Adipose tissue (tissue), 3 donors: ENCODE results near the gene ZNF33B. TPM values are rescaled to one million over a fixed set of nuclear protein-coding genes. Genes with fewer than 3 reads are reported as not detected.
"Not testable (repeated sequence)": the region's sequence is repeated elsewhere in the genome, so short reads cannot be mapped to it uniquely, and the experiment has no call there.

Experiments used
- H3K27ac ChIP-seq: one replicate; pipeline ENCODE4 v1.5.1; 2013; ENCODE audit warnings: low read depth, low read length
- WGBS, 3 donors: extraction: QIAGEN DNeasy Blood & Tissue Kit; methylation state at CpG; one replicate each; pipeline ENCODE4 v1.1.7; 2013; 5-methylcytosine and 5-hydroxymethylcytosine counted together
- polyA plus RNA-seq, 3 donors: library from polyadenylated mRNA; stranded (reverse); fragments of 200-250 nt; gene quantifications; one replicate each; pipeline ENCODE4 v1.2.3, GENCODE V29; 2013
- donor health status: healthy with polysubstance abuse.
- donor health status: Bipolar disorder and iron deficiency.
- donor health status: healthy.

The ZNF33B gene
- polyA plus RNA-seq, 3 donors = 3.8 to 45.8 (median 8.3) TPM

DNA sequence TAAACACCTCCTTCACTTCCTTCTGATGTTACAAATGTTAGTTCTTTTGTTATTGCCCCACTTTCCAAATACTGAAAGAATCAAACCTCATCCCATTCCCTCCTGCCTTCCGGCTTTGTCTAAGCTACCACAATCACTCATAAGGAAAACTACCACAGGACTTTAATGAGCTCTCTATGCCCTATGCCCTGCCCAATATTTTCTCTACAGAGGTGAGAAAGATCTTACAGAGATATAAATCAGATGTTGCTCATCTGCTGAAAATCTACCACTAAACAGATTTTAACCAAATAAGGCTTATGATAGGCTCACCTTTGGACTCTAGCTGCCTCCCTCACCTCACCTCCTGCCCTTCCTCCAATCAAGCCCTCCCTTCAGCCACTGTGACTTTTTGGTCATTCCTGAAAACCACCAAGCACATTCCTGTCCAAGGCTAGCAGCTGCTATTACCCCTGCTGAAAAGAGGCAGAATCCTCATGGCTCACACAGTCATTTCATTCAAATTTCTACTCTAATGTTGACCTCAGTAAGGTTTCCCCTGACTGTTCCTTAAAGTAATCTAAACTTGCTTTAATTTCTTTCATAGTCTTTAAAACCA is 7.7 kb downstream of the ZNF33B start:
- WGBS, 3 donors = 50 to 90% (median 70%) methylated on average over 1 of the region's 1 CpG
- H3K27ac ChIP-seq = no peak overlapping the region

DNA sequence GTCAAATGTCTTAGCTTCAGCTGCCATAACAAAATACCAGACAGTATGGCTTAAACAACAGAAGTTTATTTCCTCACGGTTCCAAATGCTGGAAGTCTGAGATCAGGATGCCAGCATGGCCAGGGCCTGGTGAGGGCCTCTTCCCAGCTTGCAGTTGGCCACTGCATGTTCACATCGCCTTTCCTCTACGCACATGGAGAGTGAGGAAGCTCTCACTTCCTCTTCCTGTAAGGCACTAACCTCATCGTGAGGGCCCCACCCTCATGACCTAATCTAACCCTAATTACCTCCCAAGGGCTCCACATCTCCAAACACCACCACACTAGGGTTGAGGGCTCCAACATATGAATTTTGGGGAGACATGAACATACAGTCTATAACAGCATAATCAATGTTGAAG is 14.4 kb downstream of the ZNF33B start:
- 60 to 88% (median 63%) methylated on average over 4 of the region's 4 CpGs for WGBS, 3 donors
- H3K27ac ChIP-seq = no peak overlapping the region

DNA sequence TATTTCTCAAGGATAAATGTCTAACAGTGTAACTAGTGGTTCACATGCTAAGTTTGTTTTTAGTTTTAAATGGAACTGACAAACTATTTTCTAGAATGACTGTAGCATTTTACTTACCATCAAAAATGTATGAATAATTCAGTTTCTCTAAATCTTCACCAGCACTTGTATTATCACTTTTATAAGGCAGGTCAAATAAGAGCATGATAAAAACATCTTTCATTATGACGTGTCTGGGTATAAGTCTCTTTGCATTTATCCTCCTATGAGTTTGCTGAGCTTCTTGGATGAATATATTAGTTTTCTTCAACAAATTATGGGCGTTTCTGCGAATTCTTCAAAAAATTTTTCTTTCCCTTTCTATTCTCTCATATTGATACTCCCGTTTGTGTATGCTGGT is 19.9 kb downstream of the ZNF33B start:
- WGBS, 3 donors = 96% methylated on average over 4 of the region's 4 CpGs
- no peak overlapping the region for H3K27ac ChIP-seq

DNA sequence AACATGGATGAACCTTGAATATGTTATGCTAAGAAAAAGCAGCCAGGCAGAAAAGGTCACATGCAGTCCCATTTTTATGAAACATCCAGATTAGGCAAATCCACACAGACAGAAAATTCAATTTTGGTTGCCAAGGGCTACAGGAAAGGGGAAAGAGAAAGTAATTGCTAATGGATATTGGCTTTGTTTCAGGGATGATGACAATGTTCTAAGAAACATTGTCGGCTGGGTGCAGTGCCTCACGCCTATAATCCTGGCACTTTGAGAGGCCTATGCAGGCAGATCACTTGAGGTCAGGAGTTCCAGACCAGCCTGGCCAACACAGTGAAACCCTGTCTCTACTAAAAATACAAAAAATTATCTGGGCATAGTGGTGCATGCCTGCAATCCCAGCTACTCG is 23.0 kb downstream of the ZNF33B start:
- H3K27ac ChIP-seq = no peak overlapping the region
- WGBS, 3 donors = 51 to 84% (median 66%) methylated on average over 3 of the region's 3 CpGs

DNA sequence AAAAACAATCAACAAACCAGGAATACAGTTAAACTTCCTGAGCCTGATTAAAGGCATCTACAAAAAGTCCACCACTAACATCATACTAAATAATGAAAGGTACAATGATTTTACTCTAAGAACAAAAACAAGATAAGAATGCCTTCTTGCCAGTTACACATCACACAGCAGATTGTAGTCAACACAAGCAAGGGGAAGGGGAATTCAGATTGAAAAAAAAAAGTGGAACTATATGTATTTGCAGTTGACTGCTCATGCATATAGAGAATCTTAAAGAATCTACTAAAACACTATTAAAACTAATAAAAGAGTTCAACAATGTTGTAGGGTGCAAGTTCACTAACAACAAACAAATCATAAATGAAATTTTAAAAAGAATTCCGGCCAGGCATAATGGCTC is 28.5 kb downstream of the ZNF33B start:
- WGBS, 3 donors = 94 to 100% (median 94%) methylated on average over 1 of the region's 1 CpG
- no peak overlapping the region for H3K27ac ChIP-seq

DNA sequence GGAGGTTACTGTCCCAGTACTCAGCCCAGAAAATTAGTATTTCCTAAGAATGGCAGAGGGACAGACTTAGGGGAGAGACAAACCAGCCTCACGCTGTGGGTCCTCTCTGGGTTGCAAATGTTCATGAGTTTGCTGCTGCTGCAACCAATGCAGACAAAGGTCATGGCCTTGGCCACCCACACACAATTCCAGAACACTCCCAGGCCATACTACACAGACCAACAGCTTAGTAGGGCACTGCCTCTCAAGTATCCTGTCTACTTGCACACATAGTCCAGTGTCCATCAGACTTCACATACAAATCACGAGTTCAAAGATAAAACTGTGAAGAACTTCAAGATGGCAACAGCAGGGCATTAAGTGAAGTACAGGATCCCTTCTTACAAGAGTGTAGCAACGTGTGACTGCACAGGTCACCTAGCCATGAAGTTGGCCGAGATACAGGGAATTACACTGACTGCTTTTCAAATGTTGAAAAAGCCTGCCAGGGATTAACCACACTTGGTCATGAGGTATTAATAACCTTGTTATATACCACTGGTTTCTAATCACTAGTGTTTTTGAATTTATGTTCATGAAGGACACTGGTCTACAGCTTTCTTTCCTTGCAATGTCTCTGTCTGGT is 40.0 kb downstream of the ZNF33B start:
- WGBS, 3 donors = 93 to 97% (median 96%) methylated on average over 4 of the region's 4 CpGs
- no peak overlapping the region for H3K27ac ChIP-seq

DNA sequence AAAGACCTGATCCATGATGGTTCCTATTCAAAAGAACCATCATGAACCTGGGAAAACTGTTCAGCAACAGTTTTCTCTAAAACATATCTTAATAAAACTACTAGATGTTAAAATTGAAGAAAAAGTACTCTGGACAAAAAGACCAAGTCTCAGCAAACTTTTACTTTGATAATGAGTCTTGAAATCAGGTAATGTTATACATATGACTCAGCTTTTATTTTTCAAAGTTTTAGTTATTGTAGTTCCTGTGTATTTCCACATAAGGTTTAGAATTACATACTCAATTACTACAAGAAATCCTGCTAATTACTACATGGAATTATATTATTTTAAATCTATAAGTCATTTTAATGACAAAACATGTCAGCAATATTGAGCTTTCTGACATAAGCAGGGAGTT is 42.2 kb downstream of the ZNF33B start:
- no peak overlapping the region for H3K27ac ChIP-seq

DNA sequence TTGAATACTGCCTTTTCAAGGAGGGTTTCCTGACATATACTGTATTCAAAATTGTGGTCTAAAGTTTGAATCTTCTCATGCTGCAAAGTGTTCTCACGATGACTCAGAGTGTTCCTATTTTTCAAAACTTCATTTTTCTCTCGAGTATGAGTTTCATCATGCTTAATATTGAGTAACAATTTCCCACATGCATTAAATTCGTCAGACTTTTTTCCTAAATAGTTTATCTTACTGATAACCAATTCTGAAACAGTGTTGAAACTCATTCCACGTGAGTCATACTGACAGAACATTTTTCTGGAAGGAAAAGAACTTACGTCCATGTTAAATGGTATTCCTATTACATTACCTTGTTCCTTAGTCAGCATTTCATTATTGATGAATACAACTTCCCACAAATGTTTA is 44.1 kb downstream of the ZNF33B start:
- no peak overlapping the region for H3K27ac ChIP-seq
- WGBS, 3 donors = 48 to 77% (median 54%) methylated on average over 5 of the region's 5 CpGs

DNA sequence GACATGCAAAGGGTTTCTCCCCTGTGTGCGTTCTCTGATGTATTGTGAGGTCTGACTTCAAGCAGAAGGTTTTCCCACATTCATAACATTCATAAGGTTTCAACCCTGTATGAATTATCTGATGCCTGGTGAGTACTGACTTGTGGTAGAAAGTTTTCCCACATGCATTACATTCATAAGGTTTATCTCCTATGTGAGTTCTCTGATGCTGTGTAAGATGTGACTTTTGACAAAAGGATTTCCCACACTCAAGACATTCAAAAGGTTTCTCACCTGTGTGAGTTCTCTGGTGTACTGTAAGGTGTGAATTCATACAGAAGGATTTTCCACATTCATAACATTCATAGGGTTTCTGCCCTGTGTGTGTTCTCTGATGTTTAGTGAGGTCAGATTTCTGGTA is 45.1 kb downstream of the ZNF33B start:
- no peak overlapping the region for H3K27ac ChIP-seq
- 96 to 99% (median 97%) methylated on average over 1 of the region's 1 CpG for WGBS, 3 donors

DNA sequence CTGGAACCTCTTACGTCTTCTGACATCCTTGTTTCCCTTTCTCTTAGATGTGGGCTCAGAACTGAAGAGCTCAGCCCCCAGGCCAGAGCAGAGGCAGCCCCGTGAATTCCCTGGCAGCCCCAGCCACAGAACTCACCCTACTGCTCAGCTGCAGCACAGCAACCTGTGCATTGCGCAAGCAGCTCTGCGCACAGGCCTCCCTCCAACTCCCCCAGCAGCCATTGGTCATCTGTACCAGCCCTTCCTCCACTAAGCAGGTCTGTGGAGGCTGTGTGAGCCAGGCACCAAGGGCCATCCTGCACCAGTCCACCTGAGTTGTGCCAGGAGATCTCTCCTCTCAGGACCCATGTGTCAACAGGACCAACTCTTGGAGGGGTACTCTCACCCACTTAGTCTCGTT is 54.5 kb downstream of the ZNF33B start:
- 89 to 97% (median 97%) methylated on average over 5 of the region's 5 CpGs for WGBS, 3 donors
- no peak overlapping the region for H3K27ac ChIP-seq

DNA sequence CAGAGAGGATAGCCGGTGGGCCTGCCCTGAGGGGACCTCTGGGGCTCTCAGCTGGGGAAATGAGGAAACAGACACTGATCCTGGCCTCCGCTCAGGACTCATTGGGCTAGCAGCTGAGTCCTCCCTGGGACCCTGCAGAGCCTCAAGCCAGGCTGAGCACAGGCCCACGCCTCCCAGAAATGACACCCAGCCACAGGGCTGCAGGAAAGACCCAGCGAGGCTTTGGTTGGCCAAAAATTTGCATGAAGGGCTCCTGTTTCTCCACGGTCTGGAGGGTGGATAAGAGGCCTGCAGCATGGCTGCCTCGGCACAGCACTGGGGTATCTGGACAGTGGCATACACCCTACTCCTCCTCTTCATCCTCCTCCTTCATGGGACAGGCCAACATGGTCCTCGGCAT is 60.4 kb downstream of the ZNF33B start:
- H3K27ac ChIP-seq = no peak overlapping the region
- 63 to 73% (median 70%) methylated on average over 6 to 7 of the region's 7 CpGs for WGBS, 3 donors

DNA sequence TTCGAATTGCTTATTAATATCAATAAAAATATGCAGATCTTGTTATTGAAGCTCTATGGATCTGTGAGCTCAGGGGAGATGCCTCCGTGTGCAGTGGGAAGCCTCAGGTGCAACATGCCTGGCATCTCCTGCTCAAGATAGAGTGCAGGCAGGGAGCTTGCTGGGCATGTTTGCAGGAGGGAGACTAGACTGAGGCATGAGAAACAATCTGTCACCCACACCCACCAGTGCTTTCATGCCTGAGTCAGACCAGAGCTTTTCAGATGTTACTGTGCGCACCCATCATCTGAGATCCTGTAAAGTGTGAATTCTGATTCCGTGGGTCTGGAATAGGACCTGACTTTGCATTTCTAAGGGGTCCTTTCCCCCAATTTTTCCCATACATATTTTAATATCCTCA is 62.0 kb downstream of the ZNF33B start:
- 82 to 92% (median 91%) methylated on average over 4 of the region's 4 CpGs for WGBS, 3 donors
- no peak overlapping the region for H3K27ac ChIP-seq

DNA sequence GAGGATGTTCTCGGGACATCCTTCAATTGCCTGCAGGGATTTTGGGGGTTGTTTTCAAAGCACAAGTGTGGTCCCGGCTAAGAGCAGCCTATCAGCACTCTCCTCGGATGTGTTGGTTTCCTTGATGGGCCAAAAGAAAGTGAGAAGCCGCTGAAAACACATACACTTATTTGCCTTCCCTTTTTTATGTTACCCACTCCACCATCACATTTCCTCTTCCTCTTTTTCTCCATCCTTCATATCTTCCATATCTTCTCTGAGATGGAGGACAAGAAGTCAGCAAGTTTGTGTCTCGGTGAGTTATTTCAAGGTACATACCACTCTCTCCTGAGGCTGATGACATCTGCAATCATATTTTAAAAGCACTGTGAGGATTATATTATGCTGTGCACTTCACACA is 64.0 kb downstream of the ZNF33B start:
- WGBS, 3 donors = 60 to 87% (median 64%) methylated on average over 5 of the region's 5 CpGs

DNA sequence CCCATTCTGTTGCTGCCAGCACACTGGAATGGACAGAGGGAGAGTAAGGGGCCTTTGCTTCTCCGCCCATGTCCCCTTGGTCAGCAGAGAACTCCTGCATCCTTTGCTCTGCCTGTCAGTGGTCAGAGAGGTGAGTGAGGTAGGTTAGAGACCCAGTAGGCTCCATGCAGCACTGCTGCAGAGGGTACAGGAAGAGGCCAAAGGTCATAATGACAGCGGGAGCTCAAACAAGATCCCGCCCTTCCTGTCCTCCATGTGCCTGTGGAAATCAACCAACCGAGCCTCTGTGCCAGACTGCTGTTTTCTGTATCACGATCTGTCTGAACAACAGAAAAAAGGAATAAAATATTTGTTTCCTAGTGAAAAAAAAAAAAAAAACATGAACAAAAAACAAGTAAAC is 81.4 kb downstream of the ZNF33B start:
- 61 to 74% (median 61%) methylated on average over 5 of the region's 5 CpGs for WGBS, 3 donors
- H3K27ac ChIP-seq = no peak overlapping the region

More for the DNA sequence above, 64.0 kb downstream of the ZNF33B start:
- H3K27ac ChIP-seq = no peak overlapping the region

DNA sequence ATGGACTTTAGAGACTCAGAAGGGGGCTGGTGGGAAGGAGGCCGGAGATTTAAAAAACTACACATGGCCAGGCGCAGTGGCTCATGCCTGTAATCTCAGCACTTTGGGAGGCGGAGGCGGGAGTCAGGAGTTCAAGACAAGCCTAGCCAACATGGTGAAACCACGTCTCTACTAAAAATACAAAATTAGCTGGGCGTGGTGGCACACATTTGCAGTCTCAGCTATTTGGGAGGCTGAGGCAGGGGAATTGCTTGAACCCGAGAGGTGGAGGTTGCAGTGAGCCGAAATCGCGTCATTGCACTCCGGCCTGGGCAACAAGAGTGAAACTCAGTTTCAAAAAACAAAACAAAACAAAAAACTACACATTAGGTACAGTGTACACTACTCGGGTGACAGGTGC is 84.8 kb downstream of the ZNF33B start:
- H3K27ac ChIP-seq = not testable (repeated sequence)
- WGBS, 3 donors = 90 to 93% (median 92%) methylated on average over 12 of the region's 12 CpGs

DNA sequence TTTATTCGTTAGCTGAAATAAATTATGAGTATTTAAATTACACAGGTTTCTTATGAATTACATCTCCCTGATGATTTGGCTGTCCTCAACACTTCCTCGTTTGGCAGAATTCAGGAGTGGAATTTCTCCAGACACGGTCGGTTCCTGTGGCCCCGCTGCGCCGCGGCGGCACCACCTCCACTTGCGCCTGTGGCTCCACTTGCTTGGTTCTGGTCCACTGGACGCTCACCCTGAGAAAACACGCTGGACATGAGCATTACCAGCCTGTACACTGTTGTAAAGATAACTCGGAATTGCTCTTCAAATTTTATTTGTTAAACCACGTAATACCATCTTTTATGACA is 85.3 kb downstream of the ZNF33B start:
- 3 to 8% (median 5%) methylated on average over 14 of the region's 14 CpGs for WGBS, 3 donors
- no peak overlapping the region for H3K27ac ChIP-seq

DNA sequence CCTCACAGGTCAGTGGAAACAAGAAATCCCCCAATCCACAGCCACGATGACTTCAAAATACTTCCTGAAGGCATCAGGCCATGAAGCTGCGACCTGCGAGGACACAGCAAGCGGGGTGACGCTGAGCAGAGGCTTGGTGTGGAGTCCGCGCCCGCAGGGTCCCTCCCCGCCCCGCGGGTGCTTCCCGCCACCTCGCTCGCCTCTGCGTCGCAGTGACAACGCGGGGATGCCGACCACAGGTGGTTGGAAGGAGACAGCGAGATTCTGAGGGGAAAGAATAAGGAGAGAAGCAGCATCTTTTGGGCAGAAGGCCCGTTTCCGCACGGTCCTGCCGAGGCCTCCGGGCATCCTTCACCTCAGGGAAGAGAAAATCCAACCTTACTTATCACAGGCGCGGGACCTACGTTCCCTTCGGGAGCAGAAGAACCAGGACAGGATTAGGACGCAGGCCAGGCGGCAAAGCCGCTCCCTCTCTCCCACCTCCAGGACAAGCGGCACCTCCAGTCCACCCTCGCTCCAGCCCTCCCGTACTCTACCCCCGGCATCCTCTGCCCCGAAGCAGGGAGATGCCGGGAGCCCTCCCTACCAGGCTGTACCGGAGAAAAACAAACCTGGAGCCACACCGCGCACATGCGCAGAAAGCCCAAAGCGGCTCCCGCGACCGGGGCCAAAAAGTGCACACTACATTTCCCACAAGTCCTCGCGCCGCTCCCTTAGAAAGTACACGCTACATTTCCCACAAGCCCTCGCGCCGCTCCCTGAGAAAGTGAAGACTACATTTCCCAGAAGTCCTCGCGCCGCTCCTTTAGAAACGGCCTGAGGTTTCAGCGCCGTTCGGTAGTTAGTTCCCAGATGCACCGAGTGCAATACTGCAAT is 85.9 kb downstream of the ZNF33B start:
- WGBS, 3 donors = 0 to 1% (median 1%) methylated on average over 61 of the region's 61 CpGs
- no peak overlapping the region for H3K27ac ChIP-seq

DNA sequence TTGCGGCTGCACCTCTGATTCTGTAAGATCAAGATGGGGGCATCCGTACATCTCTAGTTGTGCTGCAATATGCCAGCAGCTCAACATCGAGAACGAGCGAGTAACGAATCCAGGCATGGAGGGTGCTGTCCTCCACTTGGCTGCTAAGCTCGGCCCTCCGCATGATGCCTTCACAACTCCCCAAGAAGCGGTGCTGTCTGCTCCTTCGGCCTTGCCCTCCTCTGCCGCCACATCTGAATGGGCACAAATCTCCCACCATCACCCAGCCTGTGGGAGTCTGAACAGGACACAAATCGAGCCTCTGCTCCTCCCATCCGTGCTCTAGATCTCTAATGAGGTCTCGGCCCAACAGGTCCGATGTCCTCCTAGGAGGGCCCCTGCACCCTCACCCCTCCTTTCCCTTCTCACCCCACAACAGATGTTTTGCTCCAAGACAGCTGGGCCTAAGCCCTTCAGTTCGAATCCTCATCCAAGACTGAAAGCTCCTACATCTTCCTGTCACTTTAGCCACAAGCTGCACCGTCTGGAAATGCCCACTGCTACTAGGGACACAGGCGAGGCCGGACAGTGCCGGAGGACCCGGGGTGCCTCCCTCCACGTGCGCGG is 86.7 kb downstream of the ZNF33B start:
- 51 to 56% (median 51%) methylated on average over 24 of the region's 24 CpGs for WGBS, 3 donors
- H3K27ac ChIP-seq = no peak overlapping the region

DNA sequence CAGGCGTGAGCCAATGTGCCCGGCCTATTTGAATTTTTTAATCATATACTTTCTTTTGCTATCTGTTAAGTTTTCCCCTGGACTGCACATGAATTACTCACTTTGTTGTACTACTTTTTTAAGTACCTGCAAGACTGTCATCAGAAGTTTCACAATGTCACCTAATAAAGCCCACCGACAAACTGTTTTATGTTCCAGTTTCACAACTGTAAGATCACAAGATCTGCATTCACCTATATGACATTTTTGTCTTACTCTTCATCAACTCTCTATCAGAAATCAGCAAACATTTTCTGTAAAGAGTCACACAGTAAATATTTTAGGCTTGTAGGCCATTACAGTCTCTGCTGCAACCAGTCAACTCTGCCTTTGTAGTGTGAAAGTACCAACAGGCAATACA is 88.5 kb downstream of the ZNF33B start:
- WGBS, 3 donors = 94 to 99% (median 97%) methylated on average over 3 of the region's 3 CpGs
- no peak overlapping the region for H3K27ac ChIP-seq
